Testis (tissue), 3 donors: ENCODE measurements around the gene SNX10. TPM values are rescaled to one million over a fixed set of nuclear protein-coding genes. Genes with fewer than 3 reads are reported as not detected.

Experiments
- DNase-seq: peaks from one replicate; pipeline ENCODE4 v3.0.0-alpha.2; 2019
- H3K27ac ChIP-seq, 2 donors: fragments of 200-600 bp; sonication (generic); one replicate each; pipeline ENCODE4 v1.5.1; 2019
- H3K27me3 ChIP-seq: fragments of 200-600 bp; sonication (generic); one replicate; pipeline ENCODE4 v1.5.1; 2019
- H3K36me3 ChIP-seq: fragments of 200-600 bp; sonication (generic); one replicate; pipeline ENCODE4 v1.5.1; 2017; ENCODE audit warnings: low read depth; ENCODE audit errors: missing control alignments
- H3K4me1 ChIP-seq: fragments of 200-600 bp; sonication (generic); one replicate; pipeline ENCODE4 v1.5.1; 2019
- H3K4me3 ChIP-seq, 2 donors: fragments of 200-600 bp; sonication (generic); one replicate each; pipeline ENCODE4 v1.5.1; 2017 to 2019
- H3K9me3 ChIP-seq: fragments of 200-600 bp; sonication (generic); one replicate; pipeline ENCODE4 v1.5.1; 2017
- POLR2A ChIP-seq: fragments of 450-650 bp; IDR thresholded peaks from one replicate; pipeline ENCODE4 v1.6.1; 2017; ENCODE audit warnings: antibody characterized with exemption, mild to moderate bottlenecking, moderate library complexity
- WGBS, 2 donors: methylation state at CpG; one replicate each; pipeline ENCODE4 v1.1.5; 2018; 5-methylcytosine and 5-hydroxymethylcytosine counted together
- intact Hi-C: fragments of 100-400 bp; cut with DNase I; formaldehyde crosslinking; loops from one replicate; pipeline ENCODE4 v1.15.1; 2023; ENCODE audit warnings: low total_unique reads
- polyA plus RNA-seq: library from polyadenylated mRNA; stranded (reverse); fragments of 350-450 nt; fragmentation: Illumina TruSeq; extraction: RNeasy Lipid Tissue Mini Kit (QIAGEN cat#74804); gene quantifications from one replicate; pipeline ENCODE4 v1.2.3, GENCODE V29; 2014; ENCODE audit warnings: low read depth, low replicate concordance; ENCODE audit not compliant: insufficient read depth
- total RNA-seq, 2 donors: library from RNA; depleted of rRNA; stranded (reverse); fragments of >200 nt; gene quantifications; one replicate each; pipeline ENCODE4 v1.2.3, GENCODE V29; 2016
- TF ChIP-seq, protein P1 (sequence below), 3 experiments: fragments of 450-650 bp in 2 of 3; fragments of 200-600 bp in 1 of 3; sonication (generic) in 1 of 3; IDR thresholded peaks; one replicate each; pipeline ENCODE4 v1.5.1; 2016 to 2019; ENCODE audit warnings: antibody characterized with exemption in 3 of 3, mild to moderate bottlenecking in 2 of 3, moderate library complexity in 1 of 3

The SNX10 gene
- total and polyA plus RNA-seq, 3 donors from 2014 or later = 4.4 to 6.3 (median 5.6) TPM

DNA sequence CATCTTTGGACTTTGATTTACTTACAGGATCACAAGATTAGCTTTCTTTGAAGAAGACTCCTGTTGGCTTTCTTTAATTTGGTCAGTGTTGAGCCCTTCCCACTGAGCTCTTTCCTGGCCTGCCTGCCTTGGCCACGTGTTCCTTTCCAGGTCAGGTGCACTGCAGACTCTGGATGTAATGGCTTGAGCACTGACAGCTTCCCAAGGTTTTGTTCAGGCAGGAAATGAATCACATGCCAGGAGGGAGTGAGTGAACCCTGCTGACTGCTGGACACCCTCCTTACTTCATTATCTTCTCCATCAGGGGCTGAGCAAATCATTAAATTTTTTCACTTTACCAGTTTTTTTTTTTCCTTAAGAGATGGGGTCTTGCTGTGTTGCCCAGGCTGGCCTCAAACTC is 29.8 kb downstream of the SNX10 start:
- Histone ChIP-seq H3K27ac (no peak overlapping the region), H3K4me1 (no peaks in the 10 kb centered on the region), H3K27me3 (no peaks in the 10 kb centered on the region), H3K4me3 (no peak overlapping the region), H3K9me3 (no peaks in the 10 kb centered on the region), H3K36me3 (no peaks in the 10 kb centered on the region)
- TF ChIP-seq, protein P1, sequence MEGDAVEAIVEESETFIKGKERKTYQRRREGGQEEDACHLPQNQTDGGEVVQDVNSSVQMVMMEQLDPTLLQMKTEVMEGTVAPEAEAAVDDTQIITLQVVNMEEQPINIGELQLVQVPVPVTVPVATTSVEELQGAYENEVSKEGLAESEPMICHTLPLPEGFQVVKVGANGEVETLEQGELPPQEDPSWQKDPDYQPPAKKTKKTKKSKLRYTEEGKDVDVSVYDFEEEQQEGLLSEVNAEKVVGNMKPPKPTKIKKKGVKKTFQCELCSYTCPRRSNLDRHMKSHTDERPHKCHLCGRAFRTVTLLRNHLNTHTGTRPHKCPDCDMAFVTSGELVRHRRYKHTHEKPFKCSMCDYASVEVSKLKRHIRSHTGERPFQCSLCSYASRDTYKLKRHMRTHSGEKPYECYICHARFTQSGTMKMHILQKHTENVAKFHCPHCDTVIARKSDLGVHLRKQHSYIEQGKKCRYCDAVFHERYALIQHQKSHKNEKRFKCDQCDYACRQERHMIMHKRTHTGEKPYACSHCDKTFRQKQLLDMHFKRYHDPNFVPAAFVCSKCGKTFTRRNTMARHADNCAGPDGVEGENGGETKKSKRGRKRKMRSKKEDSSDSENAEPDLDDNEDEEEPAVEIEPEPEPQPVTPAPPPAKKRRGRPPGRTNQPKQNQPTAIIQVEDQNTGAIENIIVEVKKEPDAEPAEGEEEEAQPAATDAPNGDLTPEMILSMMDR (IDR thresholded peaks at IDR 0.05) = no peak
- no peak for TF ChIP-seq POLR2A
- intact Hi-C loops = no loop called here
- no peak for DNase-seq
- 44 to 50% methylated on average over 1 of the region's 1 CpG for WGBS, 2 donors

DNA sequence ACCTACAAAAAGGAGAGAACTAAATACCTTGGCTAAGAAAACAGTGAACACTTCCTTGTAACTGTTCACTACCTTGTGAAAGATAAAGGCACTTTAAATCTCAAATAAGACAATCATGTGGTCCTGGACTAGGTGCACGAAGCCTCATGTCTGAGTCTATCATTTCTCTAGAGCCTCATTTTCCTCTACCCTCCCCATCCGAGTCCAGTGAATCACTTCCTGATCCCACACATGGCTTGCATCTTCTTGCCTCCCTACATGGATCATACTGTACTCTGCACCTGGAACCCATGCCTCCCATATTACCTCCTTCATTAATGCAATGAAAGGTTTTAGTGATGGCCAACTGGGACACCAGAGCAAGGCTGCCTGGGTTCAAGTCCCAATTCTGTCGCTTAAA is 34.5 kb downstream of the SNX10 start:
- Histone ChIP-seq H3K27me3 (no peaks in the 10 kb centered on the region), H3K36me3 (no peaks in the 10 kb centered on the region), H3K4me3 (no peak overlapping the region), H3K4me1 (no peaks in the 10 kb centered on the region), H3K27ac (no peak overlapping the region), H3K9me3 (no peaks in the 10 kb centered on the region)
- TF ChIP-seq, protein P1 (IDR thresholded peaks at IDR 0.05) = no peak
- no peak for TF ChIP-seq POLR2A
- 68 to 87% methylated on average over 3 of the region's 3 CpGs for WGBS, 2 donors
- DNase-seq = no peak
- intact Hi-C loops = no loop called here

DNA sequence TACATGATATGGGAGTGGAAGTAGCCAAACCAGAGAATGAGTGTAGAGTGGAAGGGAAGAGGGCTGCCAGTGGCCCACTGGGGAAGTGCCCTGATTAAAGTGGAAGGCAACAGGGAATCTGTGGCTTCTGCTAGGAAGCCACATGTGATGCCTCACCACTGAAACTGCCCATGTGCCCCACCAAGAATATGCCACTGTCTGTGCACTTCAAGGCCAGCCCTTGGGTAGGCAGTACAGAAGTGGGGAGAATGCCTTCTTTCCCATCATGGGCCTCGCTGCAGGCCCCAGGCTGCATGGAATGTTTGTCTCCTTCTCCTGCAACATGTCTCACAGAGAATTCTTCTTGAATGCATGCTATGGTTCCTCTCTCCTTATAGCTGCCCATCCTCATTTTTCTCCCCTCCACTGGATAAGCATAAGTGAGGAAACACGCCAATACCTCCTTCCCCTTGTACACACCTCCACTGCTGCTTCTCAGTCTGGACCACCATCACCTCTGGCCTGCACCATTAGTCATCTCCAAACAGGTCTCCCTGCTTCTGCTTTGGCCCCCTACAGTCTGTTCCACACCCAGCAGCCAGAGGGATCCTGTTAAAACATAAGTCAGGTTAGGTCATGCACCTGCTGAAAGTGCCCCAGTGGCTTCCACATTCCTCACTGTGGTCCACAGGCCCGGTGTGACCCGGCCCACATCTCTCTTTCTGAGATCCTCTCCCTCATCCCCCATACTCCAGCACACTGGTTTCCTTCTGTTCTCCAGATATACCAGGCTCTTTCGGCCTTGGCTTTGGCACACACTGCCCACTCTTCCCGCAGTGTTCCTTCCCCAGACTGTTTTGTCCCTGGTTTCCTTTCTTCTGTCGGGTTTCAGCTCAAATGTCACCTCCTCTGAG is 37.1 kb downstream of the SNX10 start:
- no peaks in the 10 kb centered on the region for H3K36me3 ChIP-seq
- intact Hi-C loops = no loop called here
- no peaks in the 10 kb centered on the region for H3K27me3 ChIP-seq
- H3K27ac ChIP-seq = no peak overlapping the region
- H3K4me1 ChIP-seq = no peaks in the 10 kb centered on the region
- WGBS, 2 donors = 85 to 90% methylated on average over 7 of the region's 7 CpGs
- TF ChIP-seq POLR2A = no peak
- H3K9me3 ChIP-seq = no peaks in the 10 kb centered on the region
- no peak for DNase-seq
- no peak overlapping the region for H3K4me3 ChIP-seq

DNA sequence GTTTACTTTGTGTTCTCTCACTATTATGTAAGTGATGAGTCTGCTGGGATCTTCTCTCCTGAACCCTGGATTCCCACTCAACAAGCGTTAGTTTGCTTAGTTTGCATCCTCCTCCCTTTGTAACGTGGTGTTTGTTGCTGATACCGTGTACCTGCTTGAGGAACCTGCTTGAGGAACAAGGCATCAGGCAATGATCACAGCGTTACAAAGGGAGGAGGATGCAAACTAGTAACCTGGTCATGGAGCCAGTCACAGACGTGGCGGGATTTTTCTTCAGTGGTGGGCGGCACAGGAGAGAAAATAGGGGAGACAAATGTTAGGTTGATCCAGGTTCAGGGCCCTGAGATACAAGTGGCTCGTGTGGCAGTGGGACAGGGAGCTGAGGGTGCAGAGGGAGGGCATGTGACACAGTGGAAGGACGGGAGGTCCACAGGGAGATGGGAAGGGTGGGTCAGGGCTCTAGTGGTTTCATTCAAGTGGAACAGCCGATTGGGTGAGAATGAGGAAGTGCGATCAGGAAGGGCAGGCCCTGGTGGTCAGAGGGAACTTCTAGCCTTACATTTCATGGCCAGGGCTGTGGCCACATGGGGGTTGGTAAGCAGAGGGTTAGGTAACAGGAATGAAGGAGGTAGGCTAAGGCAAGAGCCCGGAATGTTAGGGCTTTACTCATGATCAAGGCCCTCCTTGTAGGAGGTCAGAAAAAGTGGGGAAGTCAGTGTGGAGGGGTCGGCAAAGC is 38.0 kb downstream of the SNX10 start:
- H3K27me3 ChIP-seq = no peaks in the 10 kb centered on the region
- TF ChIP-seq, protein P1 (IDR thresholded peaks at IDR 0.05) = no peak
- no peak for TF ChIP-seq POLR2A
- H3K27ac ChIP-seq = no peak overlapping the region
- no peaks in the 10 kb centered on the region for H3K4me1 ChIP-seq
- no peak overlapping the region for H3K4me3 ChIP-seq
- intact Hi-C loops = no loop called here
- H3K36me3 ChIP-seq = no peaks in the 10 kb centered on the region
- no peak for DNase-seq
- no peaks in the 10 kb centered on the region for H3K9me3 ChIP-seq
- 88% methylated on average over 13 of the region's 13 CpGs for WGBS, 2 donors

DNA sequence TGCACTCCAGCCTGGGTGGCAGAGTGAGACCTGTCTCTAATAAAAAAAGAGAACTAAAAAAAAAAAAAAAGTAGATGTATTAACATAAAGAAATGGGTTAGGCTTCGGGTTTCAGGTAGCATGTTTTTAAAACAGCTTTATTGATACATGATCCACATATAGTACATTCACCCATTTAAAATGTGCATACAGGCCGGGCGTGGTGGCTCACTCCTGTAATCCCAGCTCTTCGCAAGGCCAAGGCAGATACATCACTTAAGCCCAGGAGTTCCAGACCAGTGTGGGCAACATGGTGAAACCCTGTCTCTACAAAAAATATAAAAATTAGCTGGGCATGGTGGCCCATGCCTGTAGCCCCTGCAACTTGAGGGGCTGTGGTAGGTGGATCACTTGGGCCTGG is 39.5 kb downstream of the SNX10 start:
- 90 to 97% methylated on average over 4 of the region's 4 CpGs for WGBS, 2 donors
- TF ChIP-seq POLR2A = no peak
- TF ChIP-seq, protein P1 (IDR thresholded peaks at IDR 0.05) = no peak

More for the DNA sequence above, 39.5 kb downstream of the SNX10 start:
- H3K27ac ChIP-seq = no peak overlapping the region
- no peaks in the 10 kb centered on the region for H3K36me3 ChIP-seq
- no peak overlapping the region for H3K4me3 ChIP-seq
- no peak for DNase-seq
- H3K4me1 ChIP-seq = no peaks in the 10 kb centered on the region
- H3K27me3 ChIP-seq = no peaks in the 10 kb centered on the region
- no peaks in the 10 kb centered on the region for H3K9me3 ChIP-seq
- intact Hi-C loops = no loop called here
